ENCODE results near the gene SHANK1. TPM values are rescaled to one million over a fixed set of nuclear protein-coding genes. Genes with fewer than 3 reads are reported as not detected.

The SHANK1 gene
- total RNA-seq, 1 donor = 7.8 TPM

- no peak for TF ChIP-seq CTCF (IDR thresholded peaks at IDR 0.05; ENCODE audit: insufficient read depth, low read depth, low read length)
- DNase-seq (ENCODE audit: low read depth) = no peak
- no peak overlapping the region for H3K4me3 ChIP-seq (ENCODE audit: low read depth, low read length)
Observed at GRCh38 chr19:50645107-50645506, 74.5 kb downstream of the SHANK1 start.

DNA sequence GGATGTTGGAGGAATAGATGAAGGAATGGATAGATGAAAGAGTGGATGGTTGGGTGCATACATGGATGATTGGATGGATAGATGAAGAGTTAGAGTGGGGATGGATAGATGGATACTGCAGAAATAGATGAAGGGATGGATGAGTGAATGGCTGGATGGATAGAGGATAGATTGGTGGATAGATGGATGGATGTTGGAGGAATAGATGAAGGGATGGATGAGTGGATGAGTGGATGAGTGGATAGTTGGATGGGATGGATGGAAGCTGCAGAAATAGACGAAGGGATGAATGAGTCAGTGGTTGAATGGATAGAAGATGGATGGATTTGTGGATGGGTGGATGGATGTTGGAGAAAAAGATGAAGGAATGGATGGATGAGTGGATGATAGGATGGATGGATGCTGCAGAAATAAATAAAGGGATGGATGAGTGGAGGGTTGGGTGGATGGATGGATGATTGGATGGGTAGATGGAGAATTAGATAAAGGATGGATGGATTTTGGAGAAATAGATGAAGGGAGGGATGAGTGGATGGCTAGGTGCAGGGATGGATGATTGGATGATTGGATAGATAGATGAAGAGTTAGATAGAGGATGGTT is 75.2 kb downstream of the SHANK1 start:
- TF ChIP-seq CTCF (IDR thresholded peaks at IDR 0.05; ENCODE audit: insufficient read depth, low read depth, low read length) = no peak

GRCh38 chr19:50640368-50640767 is 79.2 kb downstream of the SHANK1 start:
- no peak overlapping the region for H3K4me3 ChIP-seq (ENCODE audit: low read depth, low read length)
- no peak for DNase-seq (ENCODE audit: low read depth)
- no peak for TF ChIP-seq CTCF (IDR thresholded peaks at IDR 0.05; ENCODE audit: insufficient read depth, low read depth, low read length)

More for the DNA sequence above, 75.2 kb downstream of the SHANK1 start:
- H3K4me3 ChIP-seq (ENCODE audit: low read depth, low read length) = no peak overlapping the region
- DNase-seq (ENCODE audit: low read depth) = no peak

GRCh38 chr19:50639121-50640112 is 80.2 kb downstream of the SHANK1 start, which contains the start of gene SYT3:
Gene SYT3 (minus strand): TSS chr19:50639881. CDS start chr19:50637411, 2,470 bp downstream.
- TF ChIP-seq CTCF (IDR thresholded peaks at IDR 0.05; ENCODE audit: insufficient read depth, low read depth, low read length) = no peak
- DNase-seq (ENCODE audit: low read depth) = peak; percentile 12
- H3K4me3 ChIP-seq (ENCODE audit: low read depth, low read length) = peak within 1 kb of the TSS; percentile 37

DNA sequence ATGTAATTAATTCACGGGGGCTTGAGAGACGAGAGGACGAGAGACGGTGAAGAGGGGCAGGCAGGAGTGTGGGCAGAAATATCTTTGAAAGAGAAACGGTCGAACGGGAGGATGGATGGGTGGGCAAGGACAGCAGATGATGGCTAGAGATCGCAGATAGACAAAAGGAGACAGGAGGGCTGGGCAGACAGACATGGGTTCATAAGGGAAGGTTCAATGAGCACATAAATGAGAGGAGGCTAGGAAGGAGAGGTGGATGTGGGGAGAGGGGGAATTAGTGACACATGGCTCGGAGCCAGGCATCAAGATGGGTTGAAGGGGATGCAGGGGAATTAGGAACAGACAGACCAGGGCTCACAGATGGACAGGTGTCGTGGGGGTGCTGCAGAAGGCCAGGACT is 81.0 kb downstream of the SHANK1 start:
- H3K4me3 ChIP-seq (ENCODE audit: low read depth, low read length) = no peak overlapping the region
- no peak for DNase-seq (ENCODE audit: low read depth)
- TF ChIP-seq CTCF (IDR thresholded peaks at IDR 0.05; ENCODE audit: insufficient read depth, low read depth, low read length) = no peak

- no peak for DNase-seq (ENCODE audit: low read depth)
- TF ChIP-seq CTCF (IDR thresholded peaks at IDR 0.05; ENCODE audit: insufficient read depth, low read depth, low read length) = no peak
- H3K4me3 ChIP-seq (ENCODE audit: low read depth, low read length) = no peak overlapping the region
Observed at GRCh38 chr19:50636317-50637085, 83.1 kb downstream of the SHANK1 start.
